Measurements from ENCODE around the gene SLC6A17. TPM values are rescaled to one million over a fixed set of nuclear protein-coding genes. Genes with fewer than 3 reads are reported as not detected.
A peak's percentile ranks its signal among the peaks of the same experiment; 100 is the strongest.

Gene SLC6A17
- total RNA-seq, 1 experiment from 2014 or later: 0.17 TPM

- Histone ChIP-seq H3T11ph (ENCODE audit: low read length) (no peak overlapping the region), H3K4me2 (ENCODE audit: insufficient read depth, insufficient read length, low read length) (no peak overlapping the region), H4K5ac (ENCODE audit: insufficient read length, low read depth, low read length) (no peak overlapping the region), H2BK120ac (ENCODE audit: low read depth, low read length, poor library complexity, severe bottlenecking) (no peak overlapping the region), H3K56ac (ENCODE audit: insufficient read length, low read depth, low read length) (no peak overlapping the region), H3K79me1 (ENCODE audit: insufficient read depth, low read depth, low read length, poor library complexity, severe bottlenecking) (no peaks in the 10 kb centered on the region), H2BK20ac (ENCODE audit: low read depth, low read length, poor library complexity, severe bottlenecking) (no peak overlapping the region), H3K4me1 (ENCODE audit: insufficient read depth, low read length) (no peaks in the 10 kb centered on the region), H3K18ac (ENCODE audit: insufficient read length, low read depth, low read length) (no peak overlapping the region), H3K9ac (ENCODE audit: extremely low read depth, insufficient read length, low read length) (no peak overlapping the region), H2AK5ac (ENCODE audit: insufficient read length, low read length) (no peak overlapping the region), H3K9me3 (ENCODE audit: control insufficient read depth, low read depth, low read length) (no peaks in the 10 kb centered on the region), H3K14ac (ENCODE audit: insufficient read depth, low read length) (no peak overlapping the region), H4K8ac (replicated peaks; ENCODE audit: insufficient read length, low read depth, low read length) (no peak overlapping the region), H3K23ac (ENCODE audit: insufficient read length, low read depth, low read length) (no peak overlapping the region), H3K27ac (ENCODE audit: insufficient read length, low read depth, low read length) (no peak overlapping the region), H2BK5ac (ENCODE audit: insufficient read length, low read length) (no peak overlapping the region), H2BK12ac (ENCODE audit: insufficient read length, low read depth, low read length) (no peak overlapping the region), H3K79me2 (ENCODE audit: insufficient read depth, low read length) (no peaks in the 10 kb centered on the region), H4K91ac (ENCODE audit: insufficient read length, low read depth, low read length) (no peak overlapping the region), H2AFZ (ENCODE audit: low read length) (no peak overlapping the region), H3K23me2 (ENCODE audit: insufficient read length, low read depth, low read length, poor library complexity, severe bottlenecking) (peaks cover 13% of the 10 kb centered on the region), H3K4ac (ENCODE audit: low read depth, low read length) (no peak overlapping the region), H3K27me3 (ENCODE audit: insufficient read depth, low read length) (peaks cover 41% of the 10 kb centered on the region), H4K20me1 (ENCODE audit: control insufficient read depth, insufficient read depth, insufficient read length) (no peaks in the 10 kb centered on the region), H2BK15ac (ENCODE audit: low read depth, low read length) (no peak overlapping the region)
- no peak overlapping the region for H3K4me3 Mint-ChIP-seq
- DNase-seq: no peak
- 0 out of 7 replicates have a peak, but pooled peaks cover 0 to 1% (median 0%) of the 10 kb centered on the region in 3 experiments for H3K36me3 Mint-ChIP-seq (ENCODE audit: insufficient read depth in 1 of 3, low read depth in 3 of 3)
- TF ChIP-seq CTCF (conservative IDR thresholded peaks at IDR 0.05): peak; percentile 68
- peaks cover 3 to 10% of the 10 kb centered on the region in 2 experiments; a peak in 3 of 4 replicates for H3K4me1 Mint-ChIP-seq
- peaks cover 31% of the 10 kb centered on the region for H3K27me3 Mint-ChIP-seq (ENCODE audit: low read depth)
- H3K9me3 Mint-ChIP-seq: no peaks in the 10 kb centered on the region; a peak in 1 of 5 replicates
- H3K27ac Mint-ChIP-seq: no peak overlapping the region
- WGBS (ENCODE audit: extremely low coverage, insufficient read length, low lambda C conversion rate): no CpG with 5 or more reads among the region's 4 CpGs
Observed at GRCh38 chr1:110148961-110149360, 1.3 kb upstream of the SLC6A17 start.

Measured in H9 (cell line).